GM12878 (cell line): ENCODE measurements around the gene ZNF132.

ENCODE experiments used
- BRCA1 ChIP-seq: IDR thresholded peaks from 2 replicates; pipeline ENCODE4 v1.6.1; 2011; ENCODE audit warnings: low read depth, low read length, improper control_type of control experiment
- CREB1 ChIP-seq: IDR thresholded peaks from 2 replicates; pipeline ENCODE4 v1.6.1; 2012; ENCODE audit warnings: low read depth, mild to moderate bottlenecking, inconsistent platforms
- FOXM1 ChIP-seq: IDR thresholded peaks from 2 replicates; pipeline ENCODE4 v1.6.1; 2012; ENCODE audit warnings: low read depth, mild to moderate bottlenecking, inconsistent platforms, low read length, moderate library complexity
- KDM1A ChIP-seq: fragments of 200-600 bp; sonication (generic); IDR thresholded peaks from 2 replicates; pipeline ENCODE4 v1.6.1; 2016; ENCODE audit warnings: borderline replicate concordance
- NBN ChIP-seq: fragments of 450-650 bp; IDR thresholded peaks from 2 replicates; pipeline ENCODE4 v1.6.1; 2016
- RUNX3 ChIP-seq: IDR thresholded peaks from 2 replicates; pipeline ENCODE4 v1.6.1; 2012; ENCODE audit warnings: low read length, inconsistent platforms
- TBL1XR1 ChIP-seq: IDR thresholded peaks from 2 replicates; pipeline ENCODE4 v1.6.1; 2012; ENCODE audit warnings: low read depth, low read length, improper control_type of control experiment
- TF ChIP-seq, protein P1 (sequence below): fragments of 450-650 bp; IDR thresholded peaks from 2 replicates; pipeline ENCODE4 v1.6.1; 2017; ENCODE audit warnings: low read depth, mild to moderate bottlenecking, moderate library complexity
- TF ChIP-seq, protein P2 (sequence below), 3 experiments: IDR thresholded peaks in 2 of 3; conservative IDR thresholded peaks in 1 of 3; 2 replicates each; pipeline ENCODE4 v1.5.1; 2011; ENCODE audit warnings: low read depth in 3 of 3, low read length in 3 of 3, mild to moderate bottlenecking in 3 of 3, control low read depth in 2 of 3, moderate library complexity in 2 of 3, inconsistent platforms in 1 of 3, mixed read lengths in 1 of 3; ENCODE audit not compliant: control insufficient read depth in 2 of 3, insufficient read depth in 1 of 3; ENCODE audit errors: extremely low read depth in 1 of 3

DNA sequence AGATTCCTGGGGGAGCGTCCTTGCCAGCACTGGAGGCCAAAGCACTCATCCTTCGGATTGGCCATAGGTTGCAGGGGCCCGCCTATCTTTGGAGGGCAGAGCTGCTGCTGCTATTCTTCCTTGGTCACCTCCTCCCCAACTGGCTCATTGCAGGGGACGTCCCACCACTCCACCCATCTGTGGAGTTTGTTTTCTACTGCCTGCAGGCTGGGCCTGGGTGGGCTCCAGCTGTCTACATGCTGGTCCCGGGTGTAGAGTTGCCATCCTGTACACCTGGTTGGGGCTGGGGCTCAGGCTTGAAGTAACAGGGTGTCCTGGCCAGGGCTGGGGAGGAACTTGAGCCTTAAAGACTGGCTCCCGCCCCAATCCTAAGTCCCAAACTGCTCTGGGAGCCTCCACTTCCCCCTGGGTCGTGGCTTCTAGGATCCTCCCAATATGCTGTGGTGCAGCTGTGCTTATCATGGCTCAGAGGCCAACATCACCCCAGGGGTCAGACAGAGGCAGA lies 42.4 kb downstream of the ZNF132 start:
- TF ChIP-seq BRCA1 (no peak), KDM1A (no peak), FOXM1 (no peak), CREB1 (no peak), TBL1XR1 (no peak), NBN (no peak), RUNX3 (no peak)
- TF ChIP-seq, protein P1, sequence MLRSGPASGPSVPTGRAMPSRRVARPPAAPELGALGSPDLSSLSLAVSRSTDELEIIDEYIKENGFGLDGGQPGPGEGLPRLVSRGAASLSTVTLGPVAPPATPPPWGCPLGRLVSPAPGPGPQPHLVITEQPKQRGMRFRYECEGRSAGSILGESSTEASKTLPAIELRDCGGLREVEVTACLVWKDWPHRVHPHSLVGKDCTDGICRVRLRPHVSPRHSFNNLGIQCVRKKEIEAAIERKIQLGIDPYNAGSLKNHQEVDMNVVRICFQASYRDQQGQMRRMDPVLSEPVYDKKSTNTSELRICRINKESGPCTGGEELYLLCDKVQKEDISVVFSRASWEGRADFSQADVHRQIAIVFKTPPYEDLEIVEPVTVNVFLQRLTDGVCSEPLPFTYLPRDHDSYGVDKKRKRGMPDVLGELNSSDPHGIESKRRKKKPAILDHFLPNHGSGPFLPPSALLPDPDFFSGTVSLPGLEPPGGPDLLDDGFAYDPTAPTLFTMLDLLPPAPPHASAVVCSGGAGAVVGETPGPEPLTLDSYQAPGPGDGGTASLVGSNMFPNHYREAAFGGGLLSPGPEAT = no peak
- TF ChIP-seq, protein P2, sequence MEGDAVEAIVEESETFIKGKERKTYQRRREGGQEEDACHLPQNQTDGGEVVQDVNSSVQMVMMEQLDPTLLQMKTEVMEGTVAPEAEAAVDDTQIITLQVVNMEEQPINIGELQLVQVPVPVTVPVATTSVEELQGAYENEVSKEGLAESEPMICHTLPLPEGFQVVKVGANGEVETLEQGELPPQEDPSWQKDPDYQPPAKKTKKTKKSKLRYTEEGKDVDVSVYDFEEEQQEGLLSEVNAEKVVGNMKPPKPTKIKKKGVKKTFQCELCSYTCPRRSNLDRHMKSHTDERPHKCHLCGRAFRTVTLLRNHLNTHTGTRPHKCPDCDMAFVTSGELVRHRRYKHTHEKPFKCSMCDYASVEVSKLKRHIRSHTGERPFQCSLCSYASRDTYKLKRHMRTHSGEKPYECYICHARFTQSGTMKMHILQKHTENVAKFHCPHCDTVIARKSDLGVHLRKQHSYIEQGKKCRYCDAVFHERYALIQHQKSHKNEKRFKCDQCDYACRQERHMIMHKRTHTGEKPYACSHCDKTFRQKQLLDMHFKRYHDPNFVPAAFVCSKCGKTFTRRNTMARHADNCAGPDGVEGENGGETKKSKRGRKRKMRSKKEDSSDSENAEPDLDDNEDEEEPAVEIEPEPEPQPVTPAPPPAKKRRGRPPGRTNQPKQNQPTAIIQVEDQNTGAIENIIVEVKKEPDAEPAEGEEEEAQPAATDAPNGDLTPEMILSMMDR (IDR thresholded peaks at IDR 0.05 in 2 of 3, conservative IDR thresholded peaks at IDR 0.05 in 1 of 3; ENCODE audit: control insufficient read depth in 2 of 3, extremely low read depth in 1 of 3, insufficient read depth in 1 of 3, low read depth in 3 of 3, low read length in 3 of 3) = no peak
